HG03439 (cell line): ENCODE data around the gene NDUFB7.
A peak's percentile ranks its signal among the peaks of the same experiment; 100 is the strongest.
"Not testable (repeated sequence)": the region's sequence is repeated elsewhere in the genome, so short reads cannot be mapped to it uniquely, and the experiment has no call there.

Experiments used
- ATAC-seq: cut with Tn5 transposase; IDR thresholded peaks from one replicate; pipeline ENCODE4 v1.9.1; 2021; ENCODE audit warnings: mild to moderate bottlenecking, moderate library complexity; ENCODE audit not compliant: unreplicated experiment

The NDUFB7 gene

DNA sequence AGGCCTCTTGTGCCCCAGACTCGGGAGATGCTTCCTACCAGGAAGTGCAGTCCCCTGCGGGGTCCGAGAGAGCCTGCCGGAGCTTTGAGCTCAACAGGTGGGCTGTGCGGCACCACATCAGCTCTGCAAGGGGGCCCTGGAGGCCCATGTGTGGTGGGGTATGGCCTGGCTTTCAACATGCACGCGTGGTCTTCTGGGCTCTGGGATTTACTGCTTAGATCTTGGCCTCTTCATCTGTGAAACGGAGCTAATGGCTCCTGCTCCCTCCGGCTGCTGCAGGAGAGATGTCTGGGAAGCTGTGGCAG lies 18.0 kb downstream of the NDUFB7 start:
- no peak for ATAC-seq

DNA sequence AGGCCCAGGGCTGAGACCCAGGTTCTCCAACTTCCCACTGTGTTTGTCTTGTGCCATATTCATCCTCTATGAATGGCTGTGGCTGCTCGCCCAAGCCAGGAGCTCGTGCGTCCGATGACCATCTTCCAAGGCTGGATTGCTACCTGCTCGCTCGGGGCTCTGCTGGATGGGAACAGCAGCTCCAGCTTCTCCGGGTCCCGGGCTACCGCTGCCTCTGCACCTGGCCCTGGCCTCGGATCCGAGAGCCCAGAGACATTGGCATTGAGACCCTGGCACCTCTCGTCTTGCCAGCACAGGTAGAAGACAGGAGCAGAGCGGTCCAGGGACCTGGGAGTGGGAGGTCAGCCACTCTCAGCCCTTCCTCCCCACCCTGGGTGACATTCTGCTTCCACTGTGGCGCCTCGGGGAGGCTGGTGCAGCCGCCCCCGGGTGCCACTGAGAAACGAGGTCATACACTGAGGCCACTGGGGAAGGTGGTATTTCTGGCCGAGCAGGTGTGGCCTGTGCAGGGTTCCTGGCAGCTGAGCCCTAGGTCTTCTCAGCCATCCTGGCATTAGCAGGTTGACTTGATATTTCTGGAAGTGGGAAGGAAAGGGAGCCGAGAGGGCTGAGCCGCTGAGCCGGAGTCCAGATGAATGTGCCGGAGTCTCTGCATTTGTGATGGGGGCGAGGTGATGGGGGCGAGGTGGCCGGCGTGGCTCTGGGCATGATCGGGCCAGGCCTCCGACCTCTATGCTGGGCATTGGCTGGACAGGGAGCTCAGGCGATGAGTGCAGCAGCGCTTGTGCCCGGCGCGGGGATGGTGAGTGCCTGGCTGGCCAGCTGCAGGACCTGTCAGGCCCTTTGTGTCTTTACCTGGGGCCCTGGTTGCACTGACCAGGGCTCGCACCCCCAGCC lies 18.6 kb downstream of the NDUFB7 start:
- no peak for ATAC-seq

DNA sequence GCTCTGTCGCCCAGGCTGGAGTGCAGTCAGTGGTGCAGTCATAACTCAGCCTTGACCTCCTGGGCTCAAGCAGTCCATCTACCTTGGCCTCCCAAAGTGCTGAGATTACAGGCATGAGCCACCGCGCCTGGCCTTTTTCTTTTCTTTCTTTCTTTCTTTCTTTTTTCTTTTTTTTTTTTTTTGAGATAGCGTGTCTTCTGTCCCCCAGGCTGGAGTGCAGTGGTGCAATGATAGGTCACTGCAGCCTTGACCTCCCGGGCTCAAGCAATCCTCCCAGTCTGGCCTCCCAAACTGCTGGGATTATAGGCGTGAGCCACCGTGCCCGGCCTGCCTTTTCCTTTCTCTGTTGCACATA lies 19.9 kb downstream of the NDUFB7 start:
- ATAC-seq: not testable (repeated sequence)

DNA sequence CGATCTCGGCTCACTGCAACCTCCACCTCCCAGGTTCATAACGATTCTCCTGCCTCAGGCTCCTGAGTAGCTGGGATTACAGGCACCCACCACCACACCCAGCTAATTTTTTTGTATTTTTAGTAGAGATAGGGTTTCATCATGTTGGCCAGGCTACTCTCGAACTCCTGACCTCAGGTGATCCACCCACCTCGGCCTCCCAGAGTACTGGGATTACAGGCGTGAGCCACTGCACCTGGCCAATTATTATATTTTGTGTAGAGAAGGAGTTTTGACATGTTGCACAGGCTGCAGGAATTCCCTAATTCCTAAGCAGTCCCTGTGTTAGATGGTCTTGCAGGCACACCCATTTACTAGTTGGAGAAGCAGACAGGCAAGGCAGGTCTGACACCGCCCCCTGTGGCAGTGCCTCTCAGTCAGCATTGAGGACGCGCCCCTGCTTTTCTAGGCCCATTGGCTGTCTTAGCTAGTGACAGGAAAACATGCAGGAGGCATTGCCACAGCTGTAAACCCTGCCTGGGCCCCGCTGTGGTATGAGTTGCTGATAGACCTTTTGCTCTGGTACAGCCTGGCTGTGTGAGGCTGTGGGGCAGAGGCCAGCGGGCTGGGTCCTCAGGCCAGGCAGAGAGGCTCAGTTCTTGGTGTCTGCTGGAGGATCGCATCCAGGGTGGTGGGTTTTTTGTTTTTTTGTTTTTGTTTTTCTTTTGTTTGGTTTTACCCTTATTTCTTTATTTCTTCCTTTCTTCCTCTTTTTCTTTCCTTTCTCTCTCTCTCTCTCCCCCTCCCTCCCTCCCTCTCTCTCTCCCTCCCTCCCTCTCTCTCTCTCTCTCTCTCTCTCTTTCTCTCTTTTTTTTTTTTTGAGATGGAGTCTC lies 20.5 kb downstream of the NDUFB7 start:
- ATAC-seq: not testable (repeated sequence)

DNA sequence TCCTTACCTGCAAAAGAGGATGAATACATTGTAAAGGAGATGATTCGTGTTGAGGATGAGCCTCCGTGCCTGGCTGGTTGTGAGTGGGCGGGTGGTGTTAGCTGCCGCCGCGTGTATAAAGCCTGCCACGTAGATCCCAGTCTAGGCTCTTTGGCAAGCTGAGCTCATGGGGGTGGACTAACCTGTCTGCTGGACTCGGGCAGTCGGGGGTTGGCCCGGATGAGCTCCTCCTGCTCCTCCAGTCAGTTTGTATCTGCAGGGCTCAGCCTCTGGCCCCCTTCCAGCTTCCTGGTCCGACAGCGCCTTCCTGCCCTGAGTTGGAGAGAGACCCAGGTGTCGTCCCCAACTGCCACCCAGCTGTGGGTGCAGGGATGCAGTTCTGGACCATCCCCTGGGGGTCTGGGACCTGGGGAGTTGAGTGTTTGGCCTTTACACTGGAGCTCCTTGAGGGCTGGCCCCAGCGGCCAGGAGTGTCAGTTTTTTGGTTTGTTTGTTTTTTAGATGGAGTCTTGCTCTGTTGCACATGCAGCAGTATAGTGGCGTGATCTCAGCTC lies 21.6 kb downstream of the NDUFB7 start:
- ATAC-seq: no peak

DNA sequence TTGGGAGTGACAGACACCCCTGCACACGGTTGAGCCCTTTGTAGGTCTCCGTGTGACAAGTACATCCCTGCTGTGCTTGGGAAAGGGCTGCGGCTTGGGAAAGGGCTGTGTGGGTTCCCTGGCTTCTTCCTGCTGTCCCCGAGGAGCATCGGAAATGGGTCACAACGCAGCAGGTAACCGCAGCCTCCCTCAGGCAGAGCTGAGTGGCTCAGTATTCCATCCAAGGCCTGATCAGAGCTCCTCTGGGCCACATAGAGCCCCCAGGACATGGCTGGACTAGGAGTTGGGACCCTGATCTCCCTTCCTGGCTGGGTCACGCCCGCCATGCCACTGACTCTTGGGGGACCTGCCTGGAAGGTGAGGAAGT lies 26.2 kb downstream of the NDUFB7 start:
- no peak for ATAC-seq

DNA sequence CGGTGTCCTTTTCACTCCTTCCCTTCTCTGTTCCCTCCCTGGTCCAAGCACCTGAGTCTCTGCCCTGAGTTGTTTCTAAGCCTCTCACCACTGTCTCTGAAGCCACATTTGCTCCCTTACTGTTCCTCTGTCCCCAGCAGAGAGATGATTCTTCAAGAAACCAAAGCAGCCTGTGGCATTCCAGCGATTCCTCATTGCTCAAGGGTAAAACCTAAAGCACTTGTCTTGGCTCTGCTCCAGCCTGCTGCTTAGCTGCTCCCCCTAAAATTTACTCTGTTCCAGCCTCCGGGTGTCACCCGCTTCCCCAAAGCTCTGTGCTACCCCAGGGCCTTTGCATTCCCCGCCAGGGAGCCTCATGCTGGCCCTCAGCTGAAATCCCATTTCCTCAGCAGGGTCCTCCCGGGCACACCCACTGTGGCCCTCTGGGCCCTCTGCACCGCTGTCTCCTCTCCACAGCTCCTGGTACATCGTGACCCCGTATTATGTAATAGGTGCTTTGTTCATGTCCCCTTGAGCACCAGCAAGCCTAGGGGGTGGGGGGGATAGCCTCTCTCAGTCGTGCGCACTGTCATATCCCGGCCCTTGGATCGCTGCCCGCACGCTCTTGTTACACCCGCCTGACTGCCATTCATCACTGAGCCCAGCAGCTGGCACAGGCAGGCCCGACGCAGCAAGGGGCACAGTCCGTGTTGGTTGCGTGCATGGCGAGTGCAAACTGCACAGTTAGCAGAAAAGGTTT lies 26.7 kb downstream of the NDUFB7 start:
- no peak for ATAC-seq

DNA sequence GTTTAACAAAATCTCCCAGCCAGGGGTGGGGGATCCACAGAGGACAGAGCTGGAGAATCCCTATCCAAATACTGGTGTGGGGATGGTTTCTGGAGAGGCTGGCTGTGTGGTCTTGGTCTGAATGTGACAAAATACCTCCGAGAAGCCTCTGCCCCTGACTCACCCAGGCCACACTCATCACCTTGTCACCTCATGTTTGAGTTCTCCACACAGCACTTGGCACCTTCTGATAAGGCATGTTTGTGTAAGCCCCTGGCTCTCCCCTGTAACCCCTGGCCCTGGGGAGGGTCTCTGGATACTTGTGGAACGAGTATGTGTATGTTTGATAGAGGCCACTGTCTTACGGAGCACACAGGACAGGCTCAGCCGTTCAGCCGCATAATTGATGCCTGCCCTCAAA lies 27.8 kb downstream of the NDUFB7 start:
- no peak for ATAC-seq

DNA sequence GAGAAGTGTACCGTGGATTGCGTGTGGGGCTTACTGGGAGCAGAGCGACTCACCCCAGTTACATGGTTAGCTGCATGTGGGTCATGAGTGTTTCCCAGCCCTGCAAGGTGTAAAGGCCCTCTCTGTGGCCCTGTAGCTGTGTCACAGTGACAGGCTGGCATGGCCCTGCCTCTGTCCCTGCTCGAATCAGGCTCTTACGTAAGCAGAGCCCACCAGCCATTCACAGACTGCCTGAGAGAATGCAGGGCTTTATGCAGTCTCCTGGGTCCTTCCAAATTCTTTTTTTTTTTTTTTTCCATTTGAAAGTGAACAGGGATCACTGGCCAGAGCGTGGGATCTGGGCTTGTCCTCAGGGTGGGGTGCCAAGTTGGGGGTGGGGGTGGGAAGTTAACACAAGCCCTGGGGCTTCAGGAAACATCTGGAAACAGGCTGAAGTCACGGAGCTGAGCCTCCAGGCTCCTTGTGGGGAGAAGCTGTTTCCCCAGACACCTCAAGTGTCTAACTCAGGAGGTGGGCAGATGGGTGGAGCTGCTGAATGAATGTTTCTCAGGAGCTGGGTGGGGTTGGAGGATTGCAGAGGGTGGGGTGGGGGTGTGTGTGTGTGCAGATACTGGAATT lies 29.0 kb downstream of the NDUFB7 start:
- ATAC-seq: no peak

DNA sequence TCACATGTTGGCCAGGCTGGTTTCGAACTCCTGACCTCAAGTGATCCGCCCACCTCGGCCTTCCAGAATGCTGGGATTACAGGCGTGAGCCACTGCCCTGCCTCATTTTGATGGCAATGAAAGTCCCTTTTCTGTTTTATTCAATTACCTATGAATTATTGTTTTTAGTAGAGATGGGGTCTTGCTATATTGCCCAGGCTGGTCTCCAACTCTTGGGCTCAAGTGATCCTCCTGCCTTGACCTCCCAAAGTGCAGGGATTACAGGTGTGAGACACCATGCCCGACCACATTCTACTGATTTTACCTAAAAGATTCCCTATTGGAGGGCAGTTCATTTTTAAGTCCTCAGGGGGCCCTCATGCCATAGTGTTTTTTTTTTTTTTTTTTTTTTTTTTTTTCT lies 29.9 kb downstream of the NDUFB7 start:
- ATAC-seq: not testable (repeated sequence)

DNA sequence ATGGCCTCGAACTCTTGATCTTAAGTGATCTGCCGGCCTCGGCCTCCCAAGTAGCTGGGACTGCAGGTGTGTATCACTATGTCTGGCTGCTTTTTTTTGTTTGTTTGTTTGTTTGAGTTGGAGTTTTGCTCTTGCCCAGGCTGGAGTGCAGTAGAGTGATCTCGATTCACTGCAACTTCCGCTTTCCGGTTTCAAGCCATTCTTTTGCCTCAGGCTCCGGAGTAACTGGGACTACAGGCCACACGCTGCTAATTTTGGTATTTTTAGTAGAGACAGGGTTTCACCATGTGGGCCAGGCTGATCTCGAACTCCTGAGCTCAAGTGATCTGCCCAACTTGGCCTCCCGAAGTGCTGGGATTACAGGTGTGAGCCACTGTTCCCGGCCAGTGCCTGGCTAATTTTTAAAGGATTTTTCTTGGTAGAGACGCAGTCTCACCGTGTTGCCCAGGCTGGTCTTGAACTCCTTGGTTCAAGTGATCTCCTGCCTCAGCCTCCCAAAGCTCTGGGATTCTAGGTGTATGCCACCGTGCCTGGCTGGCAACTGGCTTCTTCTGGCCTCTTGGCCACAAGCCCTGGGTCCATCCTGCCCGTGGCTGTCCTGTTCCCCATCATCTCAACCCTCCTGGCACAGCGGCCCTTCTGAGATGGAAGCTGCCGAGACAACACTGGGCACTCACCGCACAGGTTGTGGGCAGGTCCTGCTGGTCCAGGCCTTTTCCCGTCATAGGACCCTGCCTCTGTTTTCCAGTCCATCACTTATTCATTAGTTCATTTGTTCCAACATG lies 30.9 kb downstream of the NDUFB7 start:
- no peak for ATAC-seq

DNA sequence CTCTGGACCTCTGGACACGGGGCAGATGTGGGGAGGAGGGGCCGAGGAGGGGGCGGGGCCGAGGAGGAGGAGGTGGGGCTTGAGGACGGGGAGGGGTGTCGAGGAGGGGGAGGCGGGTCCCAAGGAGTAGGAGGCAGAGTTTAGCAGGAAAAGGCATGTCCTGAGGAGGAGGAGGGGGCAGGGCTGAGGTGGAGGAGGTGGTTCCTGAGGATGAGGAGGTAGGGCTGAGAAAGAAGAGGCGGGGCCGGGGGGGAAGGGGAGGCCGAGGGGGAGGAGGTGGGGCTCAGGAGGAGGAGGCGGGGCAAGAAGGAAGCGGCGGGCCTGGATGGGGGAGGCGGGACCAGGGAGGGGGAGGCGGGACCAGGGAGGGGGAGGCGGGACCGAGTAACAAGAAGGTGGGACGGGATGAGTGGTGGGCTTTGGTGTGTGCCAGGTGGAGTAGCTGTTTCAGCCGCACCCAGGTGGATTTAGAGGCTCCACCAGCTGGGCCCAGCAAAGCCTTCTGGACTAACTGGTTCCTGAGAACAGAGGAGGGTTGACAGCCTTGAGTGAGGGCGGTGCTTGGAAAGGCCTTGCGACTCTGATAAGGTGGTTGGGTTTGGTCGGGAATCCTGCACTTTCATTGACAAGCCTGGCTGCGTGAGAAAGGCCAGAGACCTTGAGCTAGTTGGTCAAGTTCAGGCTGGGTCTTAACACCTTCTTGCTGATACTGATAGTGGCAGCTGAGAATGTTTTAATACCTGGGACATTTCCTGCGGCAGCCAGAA lies 34.8 kb downstream of the NDUFB7 start:
- no peak for ATAC-seq

DNA sequence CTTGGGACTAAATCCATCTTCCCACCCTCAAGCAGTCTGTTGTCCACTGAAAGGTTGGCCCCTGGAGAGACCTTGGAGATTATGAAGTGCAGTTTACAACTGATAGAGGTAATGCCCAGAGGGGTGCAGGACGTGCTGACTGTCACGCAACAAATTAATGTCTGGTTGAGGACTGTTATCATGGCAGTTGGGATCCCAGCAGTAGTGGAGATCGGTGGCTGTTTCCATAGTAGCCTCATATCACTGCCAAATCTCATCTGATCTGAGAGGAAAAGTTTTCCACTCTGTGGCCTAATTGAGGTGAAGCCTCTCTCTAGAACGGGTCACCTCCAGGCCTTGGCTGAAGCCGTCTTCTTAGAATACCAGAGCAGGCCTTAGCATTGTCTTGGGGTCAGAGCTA lies 38.4 kb downstream of the NDUFB7 start:
- no peak for ATAC-seq

DNA sequence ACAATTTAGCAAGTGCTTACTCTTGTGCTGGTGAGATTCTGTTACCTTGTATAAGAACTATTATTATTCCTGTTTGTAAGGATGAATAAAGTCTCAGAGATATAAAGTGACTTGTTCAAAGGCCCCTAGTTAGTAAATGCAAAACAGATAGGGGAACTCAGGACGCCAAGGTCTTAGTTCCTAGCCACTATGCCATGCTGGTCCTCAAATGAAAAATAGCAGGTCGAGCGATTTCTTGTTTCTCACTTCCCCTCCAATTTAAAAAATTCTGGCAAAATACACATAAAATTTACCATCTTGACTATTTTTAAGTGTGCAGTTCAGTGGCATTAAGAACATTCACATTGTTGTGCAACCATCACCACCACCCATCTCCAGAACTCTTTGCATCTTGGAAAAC lies 41.4 kb downstream of the NDUFB7 start:
- no peak for ATAC-seq

DNA sequence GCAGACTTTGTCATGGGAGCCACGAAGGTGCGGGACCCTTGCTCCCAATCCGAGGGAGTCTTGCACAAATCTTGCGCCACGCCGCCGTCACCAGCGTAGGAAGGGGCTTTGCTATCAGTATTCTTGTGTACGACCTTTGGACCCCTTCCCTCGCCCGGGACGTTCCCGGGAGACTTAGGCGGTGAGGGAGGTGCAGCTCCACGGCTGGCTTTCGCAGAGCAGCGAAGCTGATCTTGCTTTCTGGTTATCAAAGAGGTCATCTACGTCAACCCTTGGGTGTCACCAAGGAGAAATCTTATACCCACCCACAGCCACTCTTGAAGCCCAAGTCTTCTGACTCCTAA lies 41.9 kb downstream of the NDUFB7 start:
- peak; percentile 0 for ATAC-seq

DNA sequence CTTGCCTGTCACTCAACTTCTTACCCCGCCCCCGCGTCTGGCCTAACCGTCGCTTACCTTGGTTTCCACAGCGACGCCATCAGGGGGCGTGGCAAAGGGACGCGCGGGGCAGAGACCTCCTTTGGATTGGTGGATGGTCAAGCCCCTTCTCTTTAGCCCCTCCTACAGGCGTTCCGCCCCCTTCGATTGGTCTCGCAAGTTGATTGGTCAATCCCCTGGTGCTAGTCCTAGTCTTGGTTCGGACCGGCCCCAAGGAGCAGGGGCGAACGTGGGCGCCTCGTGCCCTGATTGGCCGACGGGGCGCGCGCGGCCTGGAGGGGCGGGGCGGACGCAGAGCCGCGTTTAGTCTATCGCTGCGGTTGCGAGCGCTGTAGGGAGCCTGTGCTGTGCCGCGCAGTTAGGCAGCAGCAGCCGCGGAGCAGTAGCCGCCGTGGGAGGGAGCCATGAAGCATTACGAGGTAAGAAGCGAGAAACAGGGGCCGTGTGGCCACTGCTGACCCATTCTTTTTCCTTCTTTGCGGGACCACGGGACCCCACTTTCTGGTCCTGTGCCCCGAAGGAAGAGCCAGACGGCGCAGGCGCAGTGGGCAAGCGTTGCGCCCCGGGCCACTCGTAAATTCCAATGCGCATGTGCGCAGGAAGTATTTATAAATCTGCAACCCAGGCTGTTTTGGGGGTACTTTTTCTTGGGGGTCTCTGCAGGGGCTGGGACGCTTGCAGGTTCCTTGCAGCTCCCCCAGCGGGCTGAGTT lies 42.4 kb downstream of the NDUFB7 start, which contains the start of gene TECR:
TSS of gene TECR (plus strand) at position 341 of the 751 bp plus-strand sequence. CDS start at position 444, 103 bp downstream.
- peak; percentile 94 for ATAC-seq

DNA sequence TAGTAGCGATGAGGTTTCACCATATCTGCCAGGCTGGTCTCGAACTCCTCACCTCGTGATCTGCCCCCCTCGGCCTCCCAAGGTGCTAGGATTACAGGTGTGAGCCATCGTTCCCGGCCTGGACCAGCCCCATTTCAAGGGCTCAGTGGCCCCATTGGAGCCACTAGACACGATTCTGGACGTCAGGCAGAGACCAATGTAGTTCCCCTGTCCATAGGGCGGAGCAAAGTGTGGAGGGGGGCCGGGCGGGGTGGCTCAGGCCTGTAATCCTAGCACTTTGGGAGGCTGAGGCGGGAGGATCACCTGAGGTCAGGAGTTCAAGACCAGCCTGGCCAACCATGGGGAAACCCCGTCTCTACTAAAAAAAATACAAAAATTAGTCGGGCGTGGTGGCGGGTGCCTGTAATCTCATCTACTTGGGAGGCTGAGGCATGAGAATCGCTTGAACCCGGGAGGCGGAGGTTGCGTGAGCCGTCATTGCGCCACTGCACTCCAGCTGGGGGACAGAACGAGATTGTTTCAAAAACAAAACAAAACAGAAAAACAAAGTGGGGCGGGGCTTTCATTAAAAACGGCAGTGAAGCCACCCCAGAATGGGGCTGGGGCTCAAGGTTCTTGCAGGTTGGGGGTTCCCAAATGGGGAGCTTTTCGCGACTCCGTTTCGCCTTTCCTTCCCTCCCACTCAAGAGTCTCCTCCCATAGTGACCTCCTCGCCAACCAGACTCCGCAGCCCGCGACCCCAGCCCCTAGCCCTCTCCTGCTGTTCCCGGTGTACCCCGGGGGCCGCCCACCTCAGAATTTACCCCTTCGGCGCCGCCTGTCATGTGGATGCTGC lies 43.2 kb downstream of the NDUFB7 start:
- no peak for ATAC-seq

DNA sequence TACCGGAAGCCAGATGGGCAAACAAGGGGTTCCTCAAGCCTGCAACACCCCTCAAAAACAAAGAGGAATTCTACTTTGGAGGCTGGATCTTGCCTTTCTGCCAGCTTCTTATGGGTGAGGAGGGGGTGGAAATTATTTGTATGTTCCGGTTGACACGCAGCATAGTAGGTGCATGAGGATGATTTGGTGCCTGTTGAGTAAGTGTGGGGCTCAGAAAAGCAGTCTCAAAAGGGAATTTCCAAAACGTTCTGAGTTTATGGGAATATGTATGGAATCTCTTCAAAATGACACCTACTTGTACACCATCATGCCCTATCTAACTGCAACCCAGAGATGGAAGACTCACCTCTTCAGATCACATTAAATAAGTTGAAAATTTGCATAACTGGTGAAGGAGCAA lies 45.4 kb downstream of the NDUFB7 start:
- ATAC-seq: no peak
